Measurements from ENCODE around the gene TBC1D21.

DNA sequence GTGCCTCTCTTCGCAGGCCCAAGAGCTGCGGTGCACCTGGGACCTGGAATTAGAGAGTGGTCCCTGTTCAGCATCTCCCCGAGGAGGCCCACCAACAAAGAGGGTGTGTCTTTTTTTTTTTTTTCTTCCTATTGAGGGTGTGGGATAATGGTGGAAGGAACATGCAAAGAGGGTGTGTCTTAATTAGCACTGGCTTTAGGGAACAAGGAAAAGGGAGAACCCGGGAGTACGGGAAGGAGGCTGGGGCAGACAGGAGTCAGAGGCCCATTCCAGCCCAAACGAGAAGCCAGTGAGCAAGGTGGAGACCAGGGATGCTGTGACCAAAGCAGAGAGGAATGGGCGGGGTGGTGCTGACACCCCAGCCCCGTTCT is 52.5 kb downstream of the TBC1D21 start:
- TF ChIP-seq POU6F1 (CRISPR knock-in tag; IDR thresholded peaks at IDR 0.05; ENCODE audit: borderline replicate concordance, low read depth): no peak
- TF ChIP-seq PATZ1 (CRISPR knock-in tag; IDR thresholded peaks at IDR 0.05; ENCODE audit: borderline replicate concordance): no peak
- TF ChIP-seq, protein P1, sequence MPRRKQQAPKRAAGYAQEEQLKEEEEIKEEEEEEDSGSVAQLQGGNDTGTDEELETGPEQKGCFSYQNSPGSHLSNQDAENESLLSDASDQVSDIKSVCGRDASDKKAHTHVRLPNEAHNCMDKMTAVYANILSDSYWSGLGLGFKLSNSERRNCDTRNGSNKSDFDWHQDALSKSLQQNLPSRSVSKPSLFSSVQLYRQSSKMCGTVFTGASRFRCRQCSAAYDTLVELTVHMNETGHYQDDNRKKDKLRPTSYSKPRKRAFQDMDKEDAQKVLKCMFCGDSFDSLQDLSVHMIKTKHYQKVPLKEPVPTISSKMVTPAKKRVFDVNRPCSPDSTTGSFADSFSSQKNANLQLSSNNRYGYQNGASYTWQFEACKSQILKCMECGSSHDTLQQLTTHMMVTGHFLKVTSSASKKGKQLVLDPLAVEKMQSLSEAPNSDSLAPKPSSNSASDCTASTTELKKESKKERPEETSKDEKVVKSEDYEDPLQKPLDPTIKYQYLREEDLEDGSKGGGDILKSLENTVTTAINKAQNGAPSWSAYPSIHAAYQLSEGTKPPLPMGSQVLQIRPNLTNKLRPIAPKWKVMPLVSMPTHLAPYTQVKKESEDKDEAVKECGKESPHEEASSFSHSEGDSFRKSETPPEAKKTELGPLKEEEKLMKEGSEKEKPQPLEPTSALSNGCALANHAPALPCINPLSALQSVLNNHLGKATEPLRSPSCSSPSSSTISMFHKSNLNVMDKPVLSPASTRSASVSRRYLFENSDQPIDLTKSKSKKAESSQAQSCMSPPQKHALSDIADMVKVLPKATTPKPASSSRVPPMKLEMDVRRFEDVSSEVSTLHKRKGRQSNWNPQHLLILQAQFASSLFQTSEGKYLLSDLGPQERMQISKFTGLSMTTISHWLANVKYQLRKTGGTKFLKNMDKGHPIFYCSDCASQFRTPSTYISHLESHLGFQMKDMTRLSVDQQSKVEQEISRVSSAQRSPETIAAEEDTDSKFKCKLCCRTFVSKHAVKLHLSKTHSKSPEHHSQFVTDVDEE (CRISPR knock-in tag; IDR thresholded peaks at IDR 0.05): no peak
- TF ChIP-seq ZNF565 (CRISPR knock-in tag; conservative IDR thresholded peaks at IDR 0.05; ENCODE audit: low read depth): no peak
- no peak for TF ChIP-seq TOX (CRISPR knock-in tag; IDR thresholded peaks at IDR 0.05; ENCODE audit: borderline replicate concordance)
- no peak for TF ChIP-seq ZFP3 (CRISPR knock-in tag; IDR thresholded peaks at IDR 0.05)
- no peak for TF ChIP-seq ZNF8 (CRISPR knock-in tag; IDR thresholded peaks at IDR 0.05)
- no peak for TF ChIP-seq RARB (CRISPR knock-in tag; IDR thresholded peaks at IDR 0.05)
- no peak for TF ChIP-seq GLIS3 (CRISPR knock-in tag; IDR thresholded peaks at IDR 0.05)
- TF ChIP-seq, protein P2, sequence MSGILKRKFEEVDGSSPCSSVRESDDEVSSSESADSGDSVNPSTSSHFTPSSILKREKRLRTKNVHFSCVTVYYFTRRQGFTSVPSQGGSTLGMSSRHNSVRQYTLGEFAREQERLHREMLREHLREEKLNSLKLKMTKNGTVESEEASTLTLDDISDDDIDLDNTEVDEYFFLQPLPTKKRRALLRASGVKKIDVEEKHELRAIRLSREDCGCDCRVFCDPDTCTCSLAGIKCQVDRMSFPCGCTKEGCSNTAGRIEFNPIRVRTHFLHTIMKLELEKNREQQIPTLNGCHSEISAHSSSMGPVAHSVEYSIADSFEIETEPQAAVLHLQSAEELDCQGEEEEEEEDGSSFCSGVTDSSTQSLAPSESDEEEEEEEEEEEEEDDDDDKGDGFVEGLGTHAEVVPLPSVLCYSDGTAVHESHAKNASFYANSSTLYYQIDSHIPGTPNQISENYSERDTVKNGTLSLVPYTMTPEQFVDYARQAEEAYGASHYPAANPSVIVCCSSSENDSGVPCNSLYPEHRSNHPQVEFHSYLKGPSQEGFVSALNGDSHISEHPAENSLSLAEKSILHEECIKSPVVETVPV (CRISPR knock-in tag; IDR thresholded peaks at IDR 0.05): no peak

Measured in SK-N-SH treated with all-trans-retinoic acid at 6 μM for 48 hours (cell line).